Measurements from ENCODE around the gene ST7. TPM values are rescaled to one million over a fixed set of nuclear protein-coding genes. Genes with fewer than 3 reads are reported as not detected.

Gene ST7
- total and polyA plus RNA-seq, 7 experiments from 2014 or later, result 2.1 to 6.4 (median 4.1) TPM

Small RNA genes within 50 kb of the gene (microRNA-seq; reads per million reads assigned to microRNA genes)
- not detected for gene MIR6132 (ENCODE audit: borderline microRNAs expressed)

Other genes with a start within 250 kb of the ST7 start
- gene CAPZA2, start 90.9 kb upstream of the ST7 start, total RNA-seq, result 100 to 1,000 TPM in 3 of 5 experiments, 10 to 100 TPM in 2; 86.2 to 129 (median 111) TPM
- gene CAPZA2, start 90.9 kb upstream of the ST7 start, polyA plus RNA-seq, result 100 to 1,000 TPM; 187 to 191 TPM

Measured in naive thymus-derived CD4-positive, alpha-beta T cell (primary cell).